ENCODE measurements around the gene CHRNA4. TPM values are rescaled to one million over a fixed set of nuclear protein-coding genes. Genes with fewer than 3 reads are reported as not detected.
"Not testable (repeated sequence)": the region's sequence is repeated elsewhere in the genome, so short reads cannot be mapped to it uniquely, and the experiment has no call there.

Gene CHRNA4
- total RNA-seq, 4 donors from 2014 or later: 0.20 TPM; not detected in 3

DNA sequence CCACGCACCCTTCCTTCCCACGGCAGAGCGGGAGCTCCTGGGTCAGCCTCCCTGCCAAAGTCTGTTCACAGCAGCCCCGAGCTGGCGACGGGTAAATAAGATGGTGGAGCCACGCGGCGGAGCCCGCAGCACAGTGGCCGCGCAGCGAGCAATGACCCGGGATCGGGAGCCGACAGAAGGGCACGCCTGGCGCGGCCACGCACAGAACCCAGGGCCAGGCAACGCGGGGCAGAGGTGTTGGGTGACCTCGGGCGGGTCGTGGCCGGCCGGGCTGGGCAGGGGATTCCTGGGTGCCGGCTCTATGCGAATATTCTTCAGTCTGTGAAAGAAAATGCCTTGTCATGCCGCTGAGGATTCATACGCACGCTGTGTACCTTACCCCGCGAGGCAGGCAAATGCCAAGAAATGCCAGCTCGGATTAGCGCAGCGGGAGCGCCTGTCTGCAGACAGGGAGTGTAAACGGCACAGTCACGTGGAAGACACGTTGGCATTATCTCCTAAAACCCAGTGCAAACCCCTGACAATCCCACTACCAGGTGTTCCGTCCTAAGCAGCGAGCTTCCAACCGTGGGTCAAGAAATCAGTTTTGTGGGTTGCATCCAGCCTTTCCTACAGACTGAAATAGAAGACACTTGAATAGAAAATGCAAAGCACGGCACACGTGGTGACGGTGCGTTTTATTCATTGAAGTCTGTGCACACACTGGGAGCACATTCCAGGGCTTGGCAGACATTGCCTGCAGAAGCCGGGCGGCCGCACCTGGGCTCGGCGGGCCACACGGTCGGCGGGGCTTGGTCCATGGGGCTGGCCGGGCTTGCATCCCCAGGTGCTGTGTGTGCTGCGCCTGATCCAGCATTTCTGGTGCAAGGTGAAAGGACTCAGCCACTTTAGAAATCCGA, 18.3 kb downstream of the CHRNA4 start:
- H3K27me3 ChIP-seq: peaks cover 19% of the 10 kb centered on the region
- DNase-seq: no peak
- no peaks in the 10 kb centered on the region for H3K9me3 ChIP-seq
- no peaks in the 10 kb centered on the region for H3K36me3 ChIP-seq
- intact Hi-C loops (cut with DNase I; ENCODE audit: low total_unique reads): no loop called here
- no peak overlapping the region for H3K4me3 ChIP-seq
- H3K4me1 ChIP-seq: no peaks in the 10 kb centered on the region
- H3K27ac ChIP-seq: no peak overlapping the region
- in situ Hi-C loops (cut with MboI; ENCODE audit: low pct_ligation_motif_present in 1 of 4, low pct_unique_long_range_greater_than_20kb in 1 of 4, low sequenced_read_pairs in 3 of 4): no loop called here
- 85 to 87% methylated on average over 6 to 59 of the region's 59 CpGs for WGBS, 2 donors (ENCODE audit: low coverage in 1 of 2)
- TF ChIP-seq POLR2AphosphoS5 (IDR thresholded peaks at IDR 0.05) (no peak), EP300 (IDR thresholded peaks at IDR 0.05; ENCODE audit: low read depth) (no peak), POLR2A (IDR thresholded peaks at IDR 0.05) (no peak)
- TF ChIP-seq, protein P1, sequence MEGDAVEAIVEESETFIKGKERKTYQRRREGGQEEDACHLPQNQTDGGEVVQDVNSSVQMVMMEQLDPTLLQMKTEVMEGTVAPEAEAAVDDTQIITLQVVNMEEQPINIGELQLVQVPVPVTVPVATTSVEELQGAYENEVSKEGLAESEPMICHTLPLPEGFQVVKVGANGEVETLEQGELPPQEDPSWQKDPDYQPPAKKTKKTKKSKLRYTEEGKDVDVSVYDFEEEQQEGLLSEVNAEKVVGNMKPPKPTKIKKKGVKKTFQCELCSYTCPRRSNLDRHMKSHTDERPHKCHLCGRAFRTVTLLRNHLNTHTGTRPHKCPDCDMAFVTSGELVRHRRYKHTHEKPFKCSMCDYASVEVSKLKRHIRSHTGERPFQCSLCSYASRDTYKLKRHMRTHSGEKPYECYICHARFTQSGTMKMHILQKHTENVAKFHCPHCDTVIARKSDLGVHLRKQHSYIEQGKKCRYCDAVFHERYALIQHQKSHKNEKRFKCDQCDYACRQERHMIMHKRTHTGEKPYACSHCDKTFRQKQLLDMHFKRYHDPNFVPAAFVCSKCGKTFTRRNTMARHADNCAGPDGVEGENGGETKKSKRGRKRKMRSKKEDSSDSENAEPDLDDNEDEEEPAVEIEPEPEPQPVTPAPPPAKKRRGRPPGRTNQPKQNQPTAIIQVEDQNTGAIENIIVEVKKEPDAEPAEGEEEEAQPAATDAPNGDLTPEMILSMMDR (IDR thresholded peaks at IDR 0.05): no peak

DNA sequence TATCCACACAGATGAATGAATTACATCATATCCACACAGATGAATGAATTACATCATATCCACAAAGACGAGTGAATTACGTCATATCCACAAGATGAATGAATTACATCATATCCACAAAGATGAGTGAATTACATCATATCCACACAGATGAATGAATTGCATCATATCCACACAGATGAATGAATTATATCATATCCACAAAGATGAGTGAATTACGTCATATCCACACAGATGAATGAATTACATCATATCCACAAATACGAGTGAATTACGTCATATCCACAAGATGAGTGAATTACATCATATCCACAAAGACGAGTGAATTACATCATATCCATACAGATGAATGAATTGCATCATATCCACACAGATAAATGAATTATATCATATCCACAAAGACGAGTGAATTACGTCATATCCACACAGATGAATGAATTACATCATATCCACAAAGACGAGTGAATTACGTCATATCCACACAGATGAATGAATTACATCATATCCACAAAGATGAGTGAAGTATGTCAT, 20.9 kb downstream of the CHRNA4 start:
- H3K36me3 ChIP-seq; DNase-seq; H3K27ac ChIP-seq; H3K9me3 ChIP-seq; H3K4me1 ChIP-seq; intact Hi-C loops (cut with DNase I; ENCODE audit: low total_unique reads); in situ Hi-C loops (cut with MboI; ENCODE audit: low pct_ligation_motif_present in 1 of 4, low pct_unique_long_range_greater_than_20kb in 1 of 4, low sequenced_read_pairs in 3 of 4); H3K4me3 ChIP-seq: not testable (repeated sequence)
- H3K27me3 ChIP-seq: peaks cover 28% of the 10 kb centered on the region
- 70 to 74% methylated on average over 10 of the region's 10 CpGs for whole genome bisulfite sequencing, 2 donors (ENCODE audit: low coverage in 1 of 2)

DNA sequence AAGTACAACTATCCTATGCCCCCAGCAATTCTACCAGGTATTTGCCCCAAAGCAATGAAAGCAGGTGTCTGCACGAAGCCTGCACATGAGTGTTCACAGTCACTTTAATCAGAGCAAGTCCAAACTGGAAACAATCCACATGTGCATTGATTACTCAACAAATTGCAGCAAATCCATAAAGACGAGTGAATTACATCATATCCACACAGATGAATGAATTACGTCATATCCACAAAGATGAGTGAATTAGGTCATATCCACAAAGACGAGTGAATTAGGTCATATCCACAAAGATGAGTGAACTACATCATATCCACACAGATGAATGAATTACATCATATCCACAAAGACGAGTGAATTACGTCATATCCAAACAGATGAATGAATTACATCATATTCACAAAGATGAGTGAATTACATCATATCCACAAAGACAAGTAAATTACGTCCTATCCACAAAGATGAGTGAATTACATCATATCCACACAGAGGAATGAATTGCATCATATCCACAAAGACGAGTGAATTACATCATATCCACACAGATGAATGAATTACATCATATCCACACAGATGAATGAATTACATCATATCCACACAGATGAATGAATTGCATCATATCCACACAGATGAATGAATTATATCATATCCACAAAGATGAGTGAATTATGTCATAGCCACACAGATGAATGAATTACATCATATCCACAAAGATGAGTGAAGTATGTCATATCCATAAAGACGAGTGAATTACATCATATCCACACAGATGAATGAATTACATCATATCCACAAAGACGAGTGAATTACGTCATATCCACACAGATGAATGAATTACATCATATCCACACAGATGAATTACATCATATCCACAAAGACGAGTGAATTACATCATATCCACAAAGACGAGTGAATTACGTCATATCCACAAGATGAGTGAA, 21.7 kb downstream of the CHRNA4 start:
- H3K4me1 ChIP-seq; H3K27ac ChIP-seq; in situ Hi-C loops (cut with MboI; ENCODE audit: low pct_ligation_motif_present in 1 of 4, low pct_unique_long_range_greater_than_20kb in 1 of 4, low sequenced_read_pairs in 3 of 4); H3K36me3 ChIP-seq; H3K9me3 ChIP-seq; intact Hi-C loops (cut with DNase I; ENCODE audit: low total_unique reads); H3K4me3 ChIP-seq; DNase-seq: not testable (repeated sequence)
- WGBS, 2 donors (ENCODE audit: low coverage in 1 of 2): 65 to 73% methylated on average over 13 to 14 of the region's 14 CpGs
- peaks cover 30% of the 10 kb centered on the region for H3K27me3 ChIP-seq

DNA sequence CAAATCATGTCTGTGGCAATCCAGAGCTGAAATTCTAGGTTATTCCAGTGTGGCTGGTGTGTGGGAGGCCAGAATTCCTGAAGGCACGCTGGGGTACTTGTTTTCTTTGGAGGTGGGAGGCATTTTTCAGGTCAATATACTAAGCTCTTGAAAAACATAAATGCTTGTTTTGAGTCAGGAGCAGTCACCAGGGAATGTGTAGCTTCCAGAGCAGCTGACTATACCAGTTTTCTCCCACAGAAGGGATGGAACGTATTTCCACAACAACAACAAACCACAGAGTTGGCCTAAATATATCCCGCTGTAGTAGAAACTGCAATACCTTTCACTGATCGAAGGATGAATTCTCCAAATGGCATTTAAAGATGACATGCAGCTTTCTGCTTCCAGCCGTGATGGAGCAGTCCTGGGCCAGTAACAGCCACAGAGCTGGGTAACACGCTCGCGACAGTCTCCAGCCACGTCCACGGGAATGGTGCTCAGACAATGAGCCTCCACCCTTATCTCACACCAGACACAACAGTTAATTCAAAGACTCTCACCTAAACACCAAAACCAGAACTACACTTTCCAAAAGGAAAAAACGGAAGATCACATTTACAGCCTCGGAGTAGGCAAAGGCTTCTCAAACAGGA, 23.2 kb downstream of the CHRNA4 start:
- Histone ChIP-seq H3K27me3 (peaks cover 34% of the 10 kb centered on the region), H3K4me3 (no peak overlapping the region), H3K27ac (no peak overlapping the region), H3K9me3 (no peaks in the 10 kb centered on the region), H3K36me3 (no peaks in the 10 kb centered on the region), H3K4me1 (no peaks in the 10 kb centered on the region)
- WGBS, 2 donors (ENCODE audit: low coverage in 1 of 2): 55 to 71% methylated on average over 4 to 12 of the region's 12 CpGs
- no peak for TF ChIP-seq POLR2AphosphoS5 (IDR thresholded peaks at IDR 0.05)
- TF ChIP-seq, protein P1 (IDR thresholded peaks at IDR 0.05): no peak
- no peak for TF ChIP-seq EP300 (IDR thresholded peaks at IDR 0.05; ENCODE audit: low read depth)
- TF ChIP-seq POLR2A (IDR thresholded peaks at IDR 0.05): no peak
- intact Hi-C loops (cut with DNase I; ENCODE audit: low total_unique reads): no loop called here
- DNase-seq: no peak
- in situ Hi-C loops (cut with MboI; ENCODE audit: low pct_ligation_motif_present in 1 of 4, low pct_unique_long_range_greater_than_20kb in 1 of 4, low sequenced_read_pairs in 3 of 4): no loop called here
